Activated naive CD8-positive, alpha-beta T cell (primary cell): ENCODE data around the gene FOXRED2.
A peak's percentile ranks its signal among the peaks of the same experiment; 100 is the strongest.

Source experiments
- H3K27ac Mint-ChIP-seq: one replicate; pipeline ENCODE4 v1.8.0; 2021; ENCODE audit warnings: mixed read lengths
- H3K27me3 Mint-ChIP-seq: one replicate; pipeline ENCODE4 v1.8.0; 2021; ENCODE audit warnings: mixed read lengths
- H3K36me3 Mint-ChIP-seq: one replicate; pipeline ENCODE4 v1.8.0; 2021; ENCODE audit warnings: mixed read lengths
- H3K4me1 Mint-ChIP-seq: one replicate; pipeline ENCODE4 v1.8.0; 2021; ENCODE audit warnings: low read depth, mixed read lengths
- H3K4me3 Mint-ChIP-seq: one replicate; pipeline ENCODE4 v1.8.0; 2021; ENCODE audit warnings: mild to moderate bottlenecking, mixed read lengths
- H3K9me3 Mint-ChIP-seq: one replicate; pipeline ENCODE4 v1.8.0; 2021; ENCODE audit warnings: low read depth, mixed read lengths

FOXRED2 gene

GRCh38 chr22:36497910-36498665 is 8.8 kb downstream of the FOXRED2 start:
- Mint-ChIP-seq H3K27me3 (no peaks in the 10 kb centered on the region), H3K27ac (no peak overlapping the region), H3K36me3 (peaks cover 8% of the 10 kb centered on the region), H3K9me3 (no peaks in the 10 kb centered on the region), H3K4me1 (peaks cover 3% of the 10 kb centered on the region), H3K4me3 (no peak overlapping the region)

DNA sequence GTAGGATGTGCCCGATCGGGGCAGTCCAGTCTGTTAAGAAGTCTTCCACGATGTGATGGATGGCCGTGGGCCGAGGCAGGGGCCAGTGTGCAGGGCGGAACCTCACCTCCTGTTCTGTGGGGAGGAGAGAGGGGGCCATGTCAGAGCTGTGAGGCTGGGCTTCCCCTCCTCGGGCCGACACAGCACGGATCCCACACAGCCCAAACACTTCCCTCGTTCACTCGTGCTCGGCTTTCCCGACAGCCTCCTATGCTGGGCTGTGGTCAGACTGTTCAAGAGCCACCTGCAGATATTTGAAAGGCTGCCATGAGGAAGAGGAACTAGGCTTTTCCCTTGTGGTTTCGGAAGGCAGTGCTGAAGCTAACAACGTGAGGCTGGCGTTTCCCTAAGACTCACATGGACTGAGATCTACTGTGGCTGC is 13.1 kb downstream of the FOXRED2 start:
- H3K4me3 Mint-ChIP-seq: no peak overlapping the region
- H3K27ac Mint-ChIP-seq: no peak overlapping the region
- H3K36me3 Mint-ChIP-seq: peaks cover 14% of the 10 kb centered on the region
- no peaks in the 10 kb centered on the region for H3K27me3 Mint-ChIP-seq
- peaks cover 3% of the 10 kb centered on the region for H3K4me1 Mint-ChIP-seq
- no peaks in the 10 kb centered on the region for H3K9me3 Mint-ChIP-seq

- H3K9me3 Mint-ChIP-seq: no peaks in the 10 kb centered on the region
- peaks cover 3% of the 10 kb centered on the region for H3K4me1 Mint-ChIP-seq
- H3K27me3 Mint-ChIP-seq: no peaks in the 10 kb centered on the region
- H3K36me3 Mint-ChIP-seq: peaks cover 15% of the 10 kb centered on the region
- H3K4me3 Mint-ChIP-seq: no peak overlapping the region
- no peak overlapping the region for H3K27ac Mint-ChIP-seq
Measured at GRCh38 chr22:36492109-36492508, 14.7 kb downstream of the FOXRED2 start.

DNA sequence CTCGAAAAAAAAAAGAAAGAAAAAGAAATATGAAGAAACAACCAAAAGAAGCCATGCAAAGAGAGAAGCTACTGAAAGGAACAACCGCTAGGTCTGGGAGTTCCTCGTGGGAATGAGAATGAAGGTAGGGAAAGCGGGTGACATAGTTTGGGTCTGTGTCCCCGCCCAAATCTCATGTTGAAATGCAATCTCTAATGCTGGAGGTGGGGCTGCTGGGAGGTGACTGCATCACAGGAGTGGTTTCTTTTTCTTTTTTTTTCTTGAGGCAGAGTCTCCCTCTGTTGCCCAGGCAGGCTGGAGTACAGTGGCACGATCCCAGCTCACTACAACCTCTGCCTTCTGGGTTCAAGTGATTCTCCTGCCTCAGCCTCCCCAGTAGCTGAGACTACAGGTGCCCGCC is 15.7 kb downstream of the FOXRED2 start:
- H3K4me3 Mint-ChIP-seq: no peak overlapping the region

GRCh38 chr22:36486619-36487384 is 20.0 kb downstream of the FOXRED2 start:
- Mint-ChIP-seq H3K36me3 (peaks cover 9% of the 10 kb centered on the region), H3K9me3 (no peaks in the 10 kb centered on the region), H3K27me3 (no peaks in the 10 kb centered on the region), H3K27ac (peak overlapping the region; percentile 16), H3K4me3 (no peak overlapping the region), H3K4me1 (peaks cover 8% of the 10 kb centered on the region)

More for the DNA sequence above, 15.7 kb downstream of the FOXRED2 start:
- Mint-ChIP-seq H3K9me3 (no peaks in the 10 kb centered on the region), H3K27me3 (no peaks in the 10 kb centered on the region), H3K4me1 (peaks cover 9% of the 10 kb centered on the region), H3K36me3 (peaks cover 16% of the 10 kb centered on the region), H3K27ac (no peak overlapping the region)

DNA sequence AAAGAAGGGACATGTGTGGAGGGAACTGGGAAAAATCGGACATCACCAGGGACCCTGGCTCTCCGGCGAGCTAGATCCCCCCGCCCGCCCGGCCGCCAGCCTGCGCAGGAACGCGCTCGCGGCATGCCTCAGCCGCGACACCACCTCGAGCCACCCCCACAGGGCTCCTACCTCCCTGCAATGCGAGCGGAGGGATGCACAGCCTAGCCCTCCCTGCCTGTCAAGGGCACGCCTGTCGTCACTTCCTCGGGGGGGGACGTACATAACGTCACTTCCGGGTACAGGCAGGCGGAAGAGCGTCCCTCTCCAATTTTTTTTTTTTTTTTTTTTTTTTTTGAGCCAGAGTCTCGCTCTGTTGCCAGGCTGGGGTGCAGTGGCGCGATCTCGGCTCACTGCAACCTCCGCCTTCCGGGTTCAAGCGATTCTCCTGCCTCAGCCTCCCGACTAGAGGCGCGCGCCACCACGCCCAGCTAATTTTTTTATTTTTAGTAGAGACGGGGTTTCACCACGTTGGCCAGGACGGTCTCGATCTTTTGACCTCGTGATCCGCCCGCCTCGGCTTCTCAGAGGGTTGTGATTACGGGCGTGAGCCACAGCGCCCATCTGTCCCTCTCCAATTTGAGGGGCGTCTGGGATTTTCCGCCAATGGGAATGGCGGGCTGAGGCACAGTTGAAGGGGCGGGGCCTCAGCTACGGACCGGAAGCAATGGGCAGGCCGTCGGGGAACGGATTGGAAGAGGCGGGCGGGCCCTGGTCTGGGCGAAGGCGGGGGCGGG is 25.3 kb downstream of the FOXRED2 start, which contains the start of gene TXN2:
Gene TXN2, minus strand, starts transcription at position 248 of the 776 bp plus-strand sequence. CDS start 803 bp downstream, outside the sequence.
- H3K4me1 Mint-ChIP-seq: peaks cover 21% of the 10 kb centered on the region
- H3K27me3 Mint-ChIP-seq: no peaks in the 10 kb centered on the region

DNA sequence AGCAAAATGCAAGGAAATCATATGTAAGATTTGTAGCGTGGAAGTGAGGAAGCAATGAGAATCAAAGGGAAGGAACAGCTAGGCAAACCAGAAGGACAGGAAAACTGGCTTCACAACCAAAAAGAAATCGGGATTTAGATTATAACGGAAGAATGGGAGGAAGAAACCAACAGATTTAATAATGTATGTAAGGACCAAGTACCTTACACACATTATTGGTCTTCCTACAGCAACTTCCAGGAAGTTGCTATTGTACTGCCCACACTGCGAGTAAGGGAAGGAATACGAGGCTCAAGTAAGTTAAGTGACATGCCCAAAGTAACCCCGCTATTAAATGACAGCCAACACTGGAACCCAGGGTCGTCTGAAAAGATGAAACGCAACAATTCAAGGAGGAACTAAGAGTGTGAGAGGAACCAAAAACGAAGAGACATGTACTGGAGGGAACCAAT is 25.9 kb downstream of the FOXRED2 start:
- no peaks in the 10 kb centered on the region for H3K27me3 Mint-ChIP-seq
- H3K4me3 Mint-ChIP-seq: peak overlapping the region; percentile 100
- peak overlapping the region; percentile 98 for H3K27ac Mint-ChIP-seq
- H3K36me3 Mint-ChIP-seq: peaks cover 9% of the 10 kb centered on the region
- peaks cover 18% of the 10 kb centered on the region for H3K4me1 Mint-ChIP-seq
- no peaks in the 10 kb centered on the region for H3K9me3 Mint-ChIP-seq

More for the DNA sequence above, 25.3 kb downstream of the FOXRED2 start, which contains the start of gene TXN2:
- Mint-ChIP-seq H3K4me3 (peak within 1 kb of the TSS; percentile 100), H3K9me3 (no peaks in the 10 kb centered on the region), H3K27ac (peak within 1 kb of the TSS; percentile 98), H3K36me3 (peaks cover 7% of the 10 kb centered on the region)

- peaks cover 18% of the 10 kb centered on the region for H3K4me1 Mint-ChIP-seq
- H3K9me3 Mint-ChIP-seq: no peaks in the 10 kb centered on the region
- peaks cover 12% of the 10 kb centered on the region for H3K36me3 Mint-ChIP-seq
- no peaks in the 10 kb centered on the region for H3K27me3 Mint-ChIP-seq
- H3K4me3 Mint-ChIP-seq: peak overlapping the region; percentile 59
- peak overlapping the region; percentile 46 for H3K27ac Mint-ChIP-seq
Measured at GRCh38 chr22:36478966-36479365, 27.9 kb downstream of the FOXRED2 start.

- no peaks in the 10 kb centered on the region for H3K27me3 Mint-ChIP-seq
- H3K9me3 Mint-ChIP-seq: no peaks in the 10 kb centered on the region
- H3K4me3 Mint-ChIP-seq: no peak overlapping the region
- H3K36me3 Mint-ChIP-seq: peaks cover 10% of the 10 kb centered on the region
- H3K4me1 Mint-ChIP-seq: peaks cover 13% of the 10 kb centered on the region
- H3K27ac Mint-ChIP-seq: no peak overlapping the region
Measured at GRCh38 chr22:36475341-36475740, 31.5 kb downstream of the FOXRED2 start.

DNA sequence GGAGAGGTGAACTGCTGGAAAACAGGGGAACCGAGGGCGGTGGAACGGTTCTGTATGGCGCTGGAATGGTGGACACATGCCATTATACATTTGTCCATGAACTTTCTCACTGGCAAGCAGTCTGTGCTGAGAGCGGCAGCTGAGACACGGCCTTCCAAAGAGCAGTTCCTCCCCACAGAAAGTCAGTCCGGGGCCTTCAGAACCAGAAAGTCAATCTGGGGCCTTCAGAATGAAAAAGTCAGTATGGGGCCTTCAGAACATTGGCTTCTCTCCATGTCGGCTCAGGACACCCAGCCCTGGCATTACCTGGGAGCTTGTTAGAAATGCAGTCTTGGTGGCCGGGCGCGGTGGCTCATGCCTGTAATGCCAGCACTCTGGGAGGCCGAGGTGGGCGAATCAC is 34.2 kb downstream of the FOXRED2 start:
- Mint-ChIP-seq H3K27ac (no peak overlapping the region), H3K27me3 (no peaks in the 10 kb centered on the region), H3K4me1 (peaks cover 17% of the 10 kb centered on the region), H3K36me3 (peaks cover 10% of the 10 kb centered on the region), H3K4me3 (no peak overlapping the region), H3K9me3 (no peaks in the 10 kb centered on the region)

DNA sequence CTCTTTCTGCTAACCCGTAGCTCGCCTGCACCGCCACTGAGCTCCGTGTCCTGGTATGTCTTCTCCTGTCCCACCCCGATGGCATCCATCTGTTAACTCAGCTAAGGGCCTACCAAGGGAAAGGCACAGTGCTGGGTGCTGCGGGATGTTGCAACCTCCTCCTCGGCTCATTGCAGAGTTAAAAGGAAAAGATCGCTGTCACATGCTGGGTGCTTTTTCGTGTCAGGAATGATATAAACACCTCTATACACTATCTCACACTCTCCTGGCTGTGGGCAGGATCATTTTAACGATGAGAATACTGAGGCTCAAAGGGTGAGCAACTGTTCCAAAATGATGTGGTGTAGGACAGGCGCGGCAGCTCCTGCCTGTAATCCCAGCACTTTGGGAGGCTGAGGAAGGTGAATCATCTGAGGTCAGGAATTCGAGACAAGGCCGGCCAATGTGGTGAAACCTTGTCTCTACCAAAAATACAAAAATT is 35.5 kb downstream of the FOXRED2 start:
- Mint-ChIP-seq H3K4me3 (no peak overlapping the region), H3K27ac (no peak overlapping the region), H3K36me3 (peaks cover 5% of the 10 kb centered on the region), H3K27me3 (no peaks in the 10 kb centered on the region), H3K9me3 (no peaks in the 10 kb centered on the region), H3K4me1 (peaks cover 26% of the 10 kb centered on the region)

GRCh38 chr22:36470994-36471331 is 35.9 kb downstream of the FOXRED2 start:
- Mint-ChIP-seq H3K4me1 (peaks cover 28% of the 10 kb centered on the region), H3K27ac (no peak overlapping the region), H3K4me3 (no peak overlapping the region), H3K27me3 (no peaks in the 10 kb centered on the region), H3K36me3 (peaks cover 3% of the 10 kb centered on the region), H3K9me3 (no peaks in the 10 kb centered on the region)

- H3K27me3 Mint-ChIP-seq: no peaks in the 10 kb centered on the region
- no peaks in the 10 kb centered on the region for H3K36me3 Mint-ChIP-seq
- H3K4me1 Mint-ChIP-seq: peaks cover 30% of the 10 kb centered on the region
- H3K4me3 Mint-ChIP-seq: no peak overlapping the region
- no peaks in the 10 kb centered on the region for H3K9me3 Mint-ChIP-seq
- H3K27ac Mint-ChIP-seq: peak overlapping the region; percentile 34
Measured at GRCh38 chr22:36470162-36470993, 36.5 kb downstream of the FOXRED2 start.
